ENCODE results near the gene RAB11A.

The RAB11A gene

DNA sequence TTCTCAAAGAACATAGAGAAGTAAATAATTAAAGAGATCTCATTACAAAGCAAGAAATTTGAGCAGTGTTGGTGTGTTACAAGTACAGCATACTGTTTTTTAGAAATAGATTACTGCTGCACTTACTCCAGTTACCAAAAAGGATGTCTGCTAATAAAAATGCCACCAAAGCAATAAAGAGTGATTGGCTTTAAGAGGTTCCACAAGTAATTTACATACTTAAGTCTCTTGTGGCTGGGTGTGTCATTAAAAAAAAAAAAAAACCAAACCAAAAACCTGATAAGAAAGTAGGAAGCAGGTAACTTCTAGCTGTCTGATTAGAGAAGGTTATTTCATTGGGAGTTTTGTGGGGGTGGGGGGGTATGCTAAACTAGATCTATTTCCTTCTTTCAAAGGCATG, 15.2 kb downstream of the RAB11A start:
- TF ChIP-seq ZBTB7A (IDR thresholded peaks at IDR 0.05; ENCODE audit: low read depth): no peak
- TF ChIP-seq CREB1 (IDR thresholded peaks at IDR 0.05; ENCODE audit: low read depth): no peak
- no peak for TF ChIP-seq FOXM1 (IDR thresholded peaks at IDR 0.05; ENCODE audit: borderline replicate concordance, low read depth)
- no peak for TF ChIP-seq YY1 (IDR thresholded peaks at IDR 0.05; ENCODE audit: low read depth)
- no peak for TF ChIP-seq TEAD4 (IDR thresholded peaks at IDR 0.05)
- TF ChIP-seq USF1 (IDR thresholded peaks at IDR 0.05): no peak
- TF ChIP-seq TCF12 (IDR thresholded peaks at IDR 0.05; ENCODE audit: low read depth): no peak
- no peak for TF ChIP-seq NFIC (IDR thresholded peaks at IDR 0.05)
- no peak for TF ChIP-seq EGR1 (IDR thresholded peaks at IDR 0.05)
- TF ChIP-seq, protein P1, sequence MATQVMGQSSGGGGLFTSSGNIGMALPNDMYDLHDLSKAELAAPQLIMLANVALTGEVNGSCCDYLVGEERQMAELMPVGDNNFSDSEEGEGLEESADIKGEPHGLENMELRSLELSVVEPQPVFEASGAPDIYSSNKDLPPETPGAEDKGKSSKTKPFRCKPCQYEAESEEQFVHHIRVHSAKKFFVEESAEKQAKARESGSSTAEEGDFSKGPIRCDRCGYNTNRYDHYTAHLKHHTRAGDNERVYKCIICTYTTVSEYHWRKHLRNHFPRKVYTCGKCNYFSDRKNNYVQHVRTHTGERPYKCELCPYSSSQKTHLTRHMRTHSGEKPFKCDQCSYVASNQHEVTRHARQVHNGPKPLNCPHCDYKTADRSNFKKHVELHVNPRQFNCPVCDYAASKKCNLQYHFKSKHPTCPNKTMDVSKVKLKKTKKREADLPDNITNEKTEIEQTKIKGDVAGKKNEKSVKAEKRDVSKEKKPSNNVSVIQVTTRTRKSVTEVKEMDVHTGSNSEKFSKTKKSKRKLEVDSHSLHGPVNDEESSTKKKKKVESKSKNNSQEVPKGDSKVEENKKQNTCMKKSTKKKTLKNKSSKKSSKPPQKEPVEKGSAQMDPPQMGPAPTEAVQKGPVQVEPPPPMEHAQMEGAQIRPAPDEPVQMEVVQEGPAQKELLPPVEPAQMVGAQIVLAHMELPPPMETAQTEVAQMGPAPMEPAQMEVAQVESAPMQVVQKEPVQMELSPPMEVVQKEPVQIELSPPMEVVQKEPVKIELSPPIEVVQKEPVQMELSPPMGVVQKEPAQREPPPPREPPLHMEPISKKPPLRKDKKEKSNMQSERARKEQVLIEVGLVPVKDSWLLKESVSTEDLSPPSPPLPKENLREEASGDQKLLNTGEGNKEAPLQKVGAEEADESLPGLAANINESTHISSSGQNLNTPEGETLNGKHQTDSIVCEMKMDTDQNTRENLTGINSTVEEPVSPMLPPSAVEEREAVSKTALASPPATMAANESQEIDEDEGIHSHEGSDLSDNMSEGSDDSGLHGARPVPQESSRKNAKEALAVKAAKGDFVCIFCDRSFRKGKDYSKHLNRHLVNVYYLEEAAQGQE (IDR thresholded peaks at IDR 0.05; ENCODE audit: low read depth): no peak
- no peak for TF ChIP-seq RAD21 (IDR thresholded peaks at IDR 0.05; ENCODE audit: low read depth)

- no peak for TF ChIP-seq FOXM1 (IDR thresholded peaks at IDR 0.05; ENCODE audit: borderline replicate concordance, low read depth)
- TF ChIP-seq TEAD4 (IDR thresholded peaks at IDR 0.05): no peak
- TF ChIP-seq ZBTB7A (IDR thresholded peaks at IDR 0.05; ENCODE audit: low read depth): no peak
- no peak for TF ChIP-seq USF1 (IDR thresholded peaks at IDR 0.05)
- no peak for TF ChIP-seq CEBPB (IDR thresholded peaks at IDR 0.05)
- TF ChIP-seq, protein P1 (IDR thresholded peaks at IDR 0.05; ENCODE audit: low read depth): no peak
- no peak for TF ChIP-seq NFIC (IDR thresholded peaks at IDR 0.05)
- TF ChIP-seq RAD21 (IDR thresholded peaks at IDR 0.05; ENCODE audit: low read depth): no peak
- TF ChIP-seq YY1 (IDR thresholded peaks at IDR 0.05; ENCODE audit: low read depth): no peak
- no peak for TF ChIP-seq TAF1 (IDR thresholded peaks at IDR 0.05; ENCODE audit: low read depth)
- no peak for TF ChIP-seq MAX (IDR thresholded peaks at IDR 0.05)
- TF ChIP-seq TCF12 (IDR thresholded peaks at IDR 0.05; ENCODE audit: low read depth): no peak
- TF ChIP-seq EGR1 (IDR thresholded peaks at IDR 0.05): no peak
- no peak for TF ChIP-seq EP300 (IDR thresholded peaks at IDR 0.05; ENCODE audit: borderline replicate concordance)
- no peak for TF ChIP-seq CREB1 (IDR thresholded peaks at IDR 0.05; ENCODE audit: low read depth)
Observed at GRCh38 chr15:65885668-65886218, 16.5 kb downstream of the RAB11A start.

DNA sequence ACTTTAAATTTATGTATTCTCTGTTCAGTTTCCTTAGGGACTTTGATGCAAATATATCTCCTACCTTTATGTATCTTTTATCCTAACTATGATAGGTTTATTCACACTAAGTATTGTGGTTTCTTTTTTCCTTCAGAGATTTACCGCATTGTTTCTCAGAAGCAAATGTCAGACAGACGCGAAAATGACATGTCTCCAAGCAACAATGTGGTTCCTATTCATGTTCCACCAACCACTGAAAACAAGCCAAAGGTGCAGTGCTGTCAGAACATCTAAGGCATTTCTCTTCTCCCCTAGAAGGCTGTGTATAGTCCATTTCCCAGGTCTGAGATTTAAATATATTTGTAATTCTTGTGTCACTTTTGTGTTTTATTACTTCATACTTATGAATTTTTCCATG, 18.3 kb downstream of the RAB11A start:
- TF ChIP-seq ZBTB7A (IDR thresholded peaks at IDR 0.05; ENCODE audit: low read depth): no peak
- no peak for TF ChIP-seq TAF1 (IDR thresholded peaks at IDR 0.05; ENCODE audit: low read depth)
- TF ChIP-seq EGR1 (IDR thresholded peaks at IDR 0.05): no peak
- TF ChIP-seq USF1 (IDR thresholded peaks at IDR 0.05): no peak
- TF ChIP-seq CEBPB (IDR thresholded peaks at IDR 0.05): no peak
- TF ChIP-seq EP300 (IDR thresholded peaks at IDR 0.05; ENCODE audit: borderline replicate concordance): no peak
- TF ChIP-seq, protein P1 (IDR thresholded peaks at IDR 0.05; ENCODE audit: low read depth): no peak
- no peak for TF ChIP-seq FOXM1 (IDR thresholded peaks at IDR 0.05; ENCODE audit: borderline replicate concordance, low read depth)

DNA sequence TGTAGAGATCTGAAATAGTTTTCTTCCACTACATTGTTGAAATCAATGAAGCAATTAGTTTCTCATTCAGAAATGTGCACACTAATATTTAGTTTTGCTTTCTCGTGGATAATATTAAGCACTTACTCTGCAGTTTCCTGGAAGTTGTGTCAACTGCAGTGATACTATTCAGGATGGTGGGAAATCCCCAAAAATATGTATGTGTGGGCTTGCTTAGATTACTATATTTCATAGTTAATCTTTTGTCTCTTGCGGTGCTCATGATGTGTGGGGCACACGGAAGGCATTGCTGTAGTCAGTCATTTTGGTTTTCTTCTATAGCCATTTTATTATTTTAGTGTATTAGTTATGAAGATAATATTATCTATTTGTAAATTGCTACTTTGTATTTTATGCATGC, 19.7 kb downstream of the RAB11A start:
- TF ChIP-seq NFIC (IDR thresholded peaks at IDR 0.05): no peak
- no peak for TF ChIP-seq FOXM1 (IDR thresholded peaks at IDR 0.05; ENCODE audit: borderline replicate concordance, low read depth)
- TF ChIP-seq TCF12 (IDR thresholded peaks at IDR 0.05; ENCODE audit: low read depth): no peak
- no peak for TF ChIP-seq MAX (IDR thresholded peaks at IDR 0.05)
- TF ChIP-seq RAD21 (IDR thresholded peaks at IDR 0.05; ENCODE audit: low read depth): no peak
- TF ChIP-seq EGR1 (IDR thresholded peaks at IDR 0.05): no peak
- no peak for TF ChIP-seq TAF1 (IDR thresholded peaks at IDR 0.05; ENCODE audit: low read depth)
- TF ChIP-seq, protein P1 (IDR thresholded peaks at IDR 0.05; ENCODE audit: low read depth): no peak
- TF ChIP-seq CEBPB (IDR thresholded peaks at IDR 0.05): no peak
- TF ChIP-seq YY1 (IDR thresholded peaks at IDR 0.05; ENCODE audit: low read depth): no peak
- TF ChIP-seq CREB1 (IDR thresholded peaks at IDR 0.05; ENCODE audit: low read depth): no peak
